HG03469 (cell line): Measurements from ENCODE around the gene ZNF644.

Source experiments
- ATAC-seq: cut with Tn5 transposase; IDR thresholded peaks from one replicate; pipeline ENCODE4 v1.9.1; 2021; ENCODE audit warnings: mild to moderate bottlenecking, moderate library complexity, moderate number of reproducible peaks; ENCODE audit not compliant: unreplicated experiment

The ZNF644 gene

DNA sequence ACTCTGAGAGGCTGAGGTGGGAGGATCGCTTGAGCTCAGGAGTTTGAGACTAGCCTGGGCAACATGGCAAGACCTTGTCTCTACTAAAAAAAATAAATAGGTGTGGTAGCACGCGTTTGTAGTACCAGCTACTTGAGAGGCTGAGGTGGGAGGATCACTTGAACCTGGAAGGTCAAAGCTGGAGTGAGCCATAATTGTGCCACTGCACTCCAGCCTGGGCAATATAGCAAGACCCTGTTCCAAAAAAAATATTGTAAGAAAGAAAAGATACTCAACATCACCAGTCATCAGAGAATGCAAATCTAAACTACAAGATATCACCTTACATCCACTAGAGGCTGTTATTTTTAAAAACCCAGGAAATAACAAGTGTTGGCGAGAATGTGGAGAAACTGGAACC is 32.5 kb downstream of the ZNF644 start:
- no peak for ATAC-seq

DNA sequence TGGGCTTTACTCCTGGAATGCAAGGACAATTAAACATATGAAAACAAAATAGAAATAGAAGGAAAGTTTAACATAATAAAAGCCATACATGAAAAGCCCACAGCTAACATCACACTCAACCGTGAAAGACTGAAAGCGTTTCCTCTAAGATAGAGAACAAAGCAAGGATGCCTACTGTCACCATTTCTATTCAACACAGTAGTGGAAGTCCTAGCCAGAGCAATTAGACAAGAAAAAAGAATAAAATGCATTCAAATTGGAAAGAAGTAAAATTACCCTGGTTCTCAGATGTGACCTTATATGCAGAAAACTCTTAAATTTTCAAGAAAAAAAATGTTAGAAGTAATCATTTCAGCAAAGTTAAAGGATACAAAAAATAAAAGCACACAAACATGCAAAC is 34.0 kb downstream of the ZNF644 start:
- ATAC-seq, result no peak

DNA sequence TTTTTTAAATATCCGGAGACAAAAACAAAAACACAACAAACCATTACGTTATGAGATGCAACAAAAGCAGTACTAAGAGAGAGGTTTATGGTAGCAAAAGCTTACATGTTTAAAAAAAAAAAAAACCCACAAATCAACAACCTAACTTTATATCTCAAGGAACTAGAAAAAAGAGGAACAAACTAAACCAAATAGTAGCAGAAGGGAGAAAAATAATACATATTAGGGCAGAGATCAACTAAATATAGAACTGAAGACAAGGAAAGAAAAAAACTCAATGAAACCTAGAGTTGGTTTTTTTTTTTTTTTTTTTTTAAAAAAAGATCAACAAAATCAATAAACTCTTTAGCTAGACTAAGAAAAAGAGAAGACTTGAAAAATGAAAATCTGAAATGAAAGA is 34.9 kb downstream of the ZNF644 start:
- no peak for ATAC-seq

DNA sequence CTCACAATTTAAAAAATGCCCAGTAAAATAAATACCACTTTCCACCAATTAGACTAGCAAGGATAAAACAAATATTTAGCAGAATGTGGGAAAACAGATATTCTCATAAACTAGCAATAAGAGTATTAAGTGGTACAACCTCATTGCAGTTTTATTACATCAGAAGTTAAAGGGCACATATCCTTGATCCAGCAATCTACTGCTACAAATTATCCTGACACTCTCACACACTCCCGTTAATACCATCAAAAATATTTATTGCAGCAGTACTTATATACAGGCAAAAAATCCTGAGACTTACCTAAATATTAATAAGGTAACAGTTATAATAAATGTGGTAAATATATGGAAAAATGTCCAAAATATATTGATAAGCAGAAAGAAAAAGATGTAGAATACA is 44.3 kb downstream of the ZNF644 start:
- no peak for ATAC-seq

DNA sequence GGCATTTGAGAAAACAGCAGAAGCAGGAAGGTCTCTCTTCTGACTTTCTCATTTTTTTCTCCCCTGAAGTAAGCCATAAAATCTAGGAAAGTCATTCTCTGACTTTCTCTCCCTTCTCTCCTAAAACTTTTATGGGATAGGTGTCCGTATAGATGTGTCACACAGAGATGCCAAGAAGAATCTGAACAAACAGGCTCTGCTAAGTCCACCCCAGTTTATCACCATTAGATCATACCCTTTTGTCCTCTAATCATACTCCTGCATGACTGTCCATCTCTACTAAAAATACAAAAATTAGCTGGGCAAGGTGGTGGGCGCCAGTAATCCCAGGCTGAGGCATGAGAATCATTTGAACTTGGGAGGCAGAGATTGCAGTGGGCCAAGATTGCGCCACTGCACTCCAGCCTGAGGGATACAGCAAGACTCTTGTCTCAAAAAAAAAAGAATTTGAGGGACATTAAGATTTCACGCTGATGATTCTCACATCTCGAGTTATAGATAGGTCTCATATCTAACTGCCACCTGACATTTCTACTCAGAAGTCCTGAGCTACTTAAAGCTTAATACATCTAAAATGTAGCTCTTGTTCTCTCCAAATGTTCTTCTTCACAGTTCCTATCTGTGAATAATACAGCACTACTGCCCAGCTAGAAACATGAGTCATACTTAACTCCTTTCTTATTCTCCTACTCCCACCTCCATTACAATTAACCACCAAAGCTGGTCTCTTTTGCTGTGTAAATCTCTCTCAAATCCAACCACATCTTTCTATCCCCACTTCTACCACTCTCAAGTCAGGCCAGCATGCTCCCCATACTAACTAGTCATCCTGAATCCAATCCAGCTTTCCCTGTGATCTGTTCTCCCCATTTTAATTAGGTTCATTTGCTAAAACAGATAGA is 47.7 kb downstream of the ZNF644 start:
- ATAC-seq, result no peak

DNA sequence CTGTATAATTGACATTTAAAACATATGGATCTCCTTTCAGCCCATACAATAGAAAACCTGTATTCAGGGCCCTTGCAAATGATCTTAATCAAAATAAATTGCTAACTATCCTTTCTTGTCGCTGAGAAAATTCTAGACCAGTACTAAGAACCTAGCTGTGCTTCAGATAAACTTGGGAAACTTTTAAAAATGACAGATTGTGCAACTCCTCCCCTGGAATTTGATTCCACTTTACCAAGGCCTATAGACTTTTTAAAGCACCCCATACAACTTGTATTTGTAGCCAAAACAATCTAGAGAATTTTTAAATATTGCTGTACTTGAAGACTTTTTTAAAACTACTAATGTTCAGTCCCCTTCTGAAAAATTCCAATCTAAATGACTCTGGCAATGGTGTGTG is 51.6 kb downstream of the ZNF644 start:
- ATAC-seq, result no peak

DNA sequence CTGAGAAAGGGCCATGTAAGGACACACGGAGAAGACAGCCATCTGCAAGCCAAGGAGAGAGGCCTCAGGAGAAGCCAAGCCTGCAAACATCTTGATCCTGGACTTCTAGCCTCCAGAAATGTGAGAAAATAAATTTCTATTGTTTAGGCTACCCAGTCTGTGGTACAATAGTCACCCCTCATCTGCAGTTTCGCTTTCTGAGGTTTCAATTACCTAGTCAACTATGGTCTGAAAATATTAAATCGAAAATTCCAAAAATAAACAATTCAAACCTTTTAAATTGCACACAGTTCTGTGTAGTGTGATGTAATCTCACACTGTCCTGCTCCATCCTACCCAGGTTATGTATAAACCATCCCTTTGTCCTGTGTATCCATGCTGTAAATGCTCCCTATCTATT is 52.6 kb downstream of the ZNF644 start:
- ATAC-seq, result no peak

DNA sequence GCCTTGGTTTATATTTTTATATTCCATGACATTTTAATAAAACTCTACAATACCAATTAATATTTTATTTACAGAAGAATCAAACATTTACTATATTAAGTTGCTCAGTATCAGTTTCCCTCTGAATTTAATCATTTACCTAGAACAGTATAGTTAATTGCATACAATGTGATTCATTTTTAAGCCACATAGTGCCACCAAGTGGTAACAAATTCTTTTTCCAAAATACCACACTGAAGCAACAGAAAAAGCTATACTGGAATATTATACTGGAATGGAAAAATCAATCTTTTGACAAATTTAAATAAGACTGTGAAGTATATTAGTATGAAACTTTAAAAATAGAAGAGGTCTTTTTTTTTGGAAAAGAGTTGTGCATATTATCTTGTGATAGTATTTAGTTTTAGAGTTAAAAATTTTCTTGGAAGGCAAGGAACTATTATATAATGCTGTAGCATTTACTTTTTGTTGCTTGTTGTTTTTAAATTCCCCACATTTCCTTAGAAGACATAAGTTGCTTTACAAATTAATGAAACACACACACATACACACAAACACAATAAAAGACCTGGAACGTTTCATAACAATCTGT is 57.3 kb downstream of the ZNF644 start:
- ATAC-seq, result no peak

DNA sequence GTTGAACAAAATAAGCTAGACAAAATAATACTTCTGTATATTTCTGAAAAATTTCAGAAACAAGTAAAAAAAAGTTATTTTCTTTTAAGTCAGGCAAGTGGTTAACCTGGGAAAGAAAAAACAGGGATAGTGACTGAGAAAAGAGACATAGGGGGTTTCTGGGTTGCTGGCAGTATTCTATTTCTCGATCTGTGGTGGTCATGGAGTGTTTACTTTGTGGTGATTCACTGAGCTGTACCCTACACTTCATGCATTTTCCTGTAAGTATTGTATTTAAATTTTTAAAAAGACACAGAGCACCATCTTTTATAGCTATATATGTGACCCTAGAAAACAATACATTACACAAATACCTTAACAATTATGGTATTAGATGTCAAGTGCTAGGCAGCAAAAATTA is 58.2 kb downstream of the ZNF644 start:
- ATAC-seq, result no peak

DNA sequence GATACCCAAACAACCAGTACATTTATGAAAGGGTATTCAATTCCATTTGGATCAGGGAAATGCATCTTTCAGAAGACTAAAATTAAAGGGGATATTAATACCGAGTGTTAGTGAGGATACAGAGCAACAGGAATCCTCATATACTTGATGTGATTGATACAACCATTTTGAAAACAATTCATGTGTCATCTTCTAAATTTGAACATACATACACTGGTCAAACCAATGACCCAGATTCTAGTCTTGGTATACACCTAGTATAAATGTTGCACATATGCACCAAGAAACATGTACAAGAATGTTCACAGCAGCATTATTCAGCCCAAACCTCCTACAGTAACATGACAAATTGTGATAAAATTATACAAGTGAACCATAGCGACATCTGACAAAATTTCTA is 58.6 kb downstream of the ZNF644 start:
- ATAC-seq, result no peak

DNA sequence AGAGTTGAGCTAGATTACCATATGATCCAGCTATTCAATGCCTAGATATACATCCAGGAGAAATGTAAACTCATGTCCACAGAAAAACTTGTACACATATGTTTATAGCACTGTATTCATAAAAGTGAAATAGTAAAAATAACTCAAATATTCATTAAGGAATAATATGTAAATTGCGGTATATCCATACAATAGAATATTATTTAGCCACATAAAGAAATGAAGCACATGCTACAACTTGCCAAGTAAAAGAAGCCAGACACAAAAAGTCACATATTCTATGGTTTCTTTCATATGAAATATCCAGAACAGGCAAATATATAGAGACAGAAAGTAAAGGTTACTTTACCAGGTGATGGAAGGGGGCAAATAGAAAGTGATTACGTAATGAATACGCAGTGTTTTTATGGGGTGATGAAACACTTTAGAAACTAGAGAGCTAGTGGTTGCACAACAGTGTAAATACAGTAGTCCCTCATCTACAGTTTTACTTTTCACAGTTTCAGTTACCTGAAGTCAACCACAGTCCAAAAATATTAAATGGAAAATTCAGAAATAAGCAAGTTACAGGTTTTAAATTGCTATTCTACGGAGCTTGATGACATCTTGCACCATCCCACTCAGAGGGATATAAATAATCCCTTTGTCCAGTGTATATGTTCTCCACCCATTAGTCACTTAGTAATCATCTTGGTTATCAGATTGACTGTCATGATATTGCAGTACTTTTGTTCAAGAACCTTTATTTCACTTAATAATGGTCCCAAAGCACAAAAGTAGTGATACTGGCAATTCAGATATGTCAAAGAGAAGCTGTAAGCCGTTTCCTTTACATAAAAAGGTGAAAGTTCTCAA is 62.3 kb downstream of the ZNF644 start:
- no peak for ATAC-seq

DNA sequence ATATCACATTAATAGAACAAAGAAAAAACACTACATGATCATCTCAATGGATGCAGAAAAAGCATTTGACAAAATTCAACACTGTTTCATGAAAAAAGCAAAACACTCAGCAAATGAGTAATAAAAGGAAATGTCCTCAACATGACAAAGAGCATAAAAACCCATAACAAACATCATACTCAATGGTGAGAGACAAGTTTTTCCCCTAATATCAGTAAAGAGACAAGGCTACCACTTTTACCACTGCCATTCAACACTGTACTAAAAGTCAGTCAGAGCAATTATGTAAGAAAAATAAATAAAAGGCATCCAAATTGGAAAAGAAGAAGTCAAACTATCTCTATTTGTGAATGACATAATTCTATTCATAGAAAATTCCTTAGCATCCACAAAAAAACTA is 64.3 kb downstream of the ZNF644 start:
- ATAC-seq, result no peak

DNA sequence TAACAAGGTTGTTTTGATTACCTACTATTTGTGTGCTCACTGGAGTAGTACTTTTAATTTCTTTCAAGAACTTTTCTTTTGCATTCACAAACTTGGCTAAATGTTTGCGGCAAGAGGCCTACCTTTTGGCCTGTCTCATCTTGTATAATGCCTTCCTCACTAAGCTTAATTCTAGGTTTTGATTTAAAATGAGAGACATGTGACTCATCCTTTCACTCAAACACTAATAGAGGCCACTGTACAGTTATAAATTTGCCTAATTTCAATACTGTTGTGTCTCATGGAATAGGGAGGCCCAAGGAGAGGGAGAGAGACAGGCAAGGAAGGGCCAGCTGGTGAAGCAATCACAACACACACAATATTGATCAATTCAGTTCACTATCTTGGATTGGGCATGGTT is 66.1 kb downstream of the ZNF644 start:
- no peak for ATAC-seq

DNA sequence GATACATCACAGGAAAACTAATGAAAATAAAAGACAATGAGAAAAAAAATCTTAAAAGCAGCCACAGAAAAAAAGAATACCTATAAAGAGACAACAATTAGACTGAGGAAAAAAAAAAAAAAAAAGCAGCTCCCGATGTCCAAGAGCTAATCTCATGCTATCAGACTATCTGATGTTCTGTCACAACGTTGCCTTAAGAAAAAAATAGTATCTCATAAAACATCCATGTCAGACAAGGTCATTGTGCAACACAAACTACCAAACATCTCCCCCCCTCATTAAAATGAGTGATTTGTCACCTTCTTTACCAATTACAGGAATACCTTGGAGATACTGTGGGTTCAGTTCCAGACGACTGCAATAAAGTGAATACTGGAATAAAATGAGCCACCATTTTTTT is 68.9 kb downstream of the ZNF644 start:
- no peak for ATAC-seq

DNA sequence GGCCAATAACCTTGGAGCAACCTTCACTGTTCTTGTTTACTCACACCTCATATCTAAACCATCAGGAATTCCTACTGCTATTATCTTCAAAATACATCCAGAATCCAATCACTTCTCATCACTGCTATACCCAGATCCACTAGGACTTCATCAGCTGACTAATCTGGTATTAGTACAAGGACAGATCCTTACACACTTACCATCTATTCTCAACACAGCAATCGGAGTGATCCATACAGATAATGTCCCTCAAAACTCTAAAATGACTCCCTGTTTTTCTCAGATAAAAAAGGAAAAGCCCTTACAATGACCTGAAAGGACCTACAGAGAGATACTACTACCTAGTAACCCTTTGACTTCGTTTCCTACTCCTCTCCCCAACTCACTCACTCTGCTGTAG is 70.8 kb downstream of the ZNF644 start:
- no peak for ATAC-seq

DNA sequence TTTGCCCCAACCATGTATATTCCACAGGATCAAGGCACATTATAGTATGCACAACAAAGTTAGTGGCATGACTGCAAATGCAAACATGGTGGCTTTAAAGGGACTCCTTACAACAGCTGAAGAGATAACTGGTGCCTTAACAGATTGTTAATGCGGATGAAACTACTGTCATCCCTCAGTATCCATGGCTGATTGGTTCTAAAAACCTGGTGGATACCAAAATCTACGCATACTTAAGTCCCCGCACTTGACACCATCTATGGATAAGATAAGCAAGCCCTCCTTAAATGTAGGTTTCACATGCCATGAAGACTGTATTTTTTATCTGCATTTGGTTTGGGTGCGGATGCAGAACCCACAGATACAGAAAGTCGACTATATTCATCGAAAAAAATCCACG is 73.5 kb downstream of the ZNF644 start:
- no peak for ATAC-seq

DNA sequence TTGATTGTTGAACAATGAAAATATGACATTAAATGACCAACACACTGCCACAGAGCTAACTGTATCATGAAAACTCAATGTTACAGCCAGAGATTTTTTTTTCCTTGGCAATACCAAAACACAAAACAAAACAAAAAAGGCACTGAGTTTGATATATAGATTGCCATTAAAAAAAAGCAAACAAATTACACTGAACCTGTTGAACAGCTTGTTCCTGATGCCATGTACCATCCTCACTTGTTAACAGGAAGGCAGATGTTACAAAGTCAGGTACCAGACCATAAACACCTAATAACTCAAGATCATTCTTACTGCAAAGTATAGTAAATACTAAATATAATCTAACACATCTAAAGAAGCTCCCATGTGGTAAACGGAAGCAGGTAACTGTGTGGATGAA is 75.2 kb downstream of the ZNF644 start:
- no peak for ATAC-seq

DNA sequence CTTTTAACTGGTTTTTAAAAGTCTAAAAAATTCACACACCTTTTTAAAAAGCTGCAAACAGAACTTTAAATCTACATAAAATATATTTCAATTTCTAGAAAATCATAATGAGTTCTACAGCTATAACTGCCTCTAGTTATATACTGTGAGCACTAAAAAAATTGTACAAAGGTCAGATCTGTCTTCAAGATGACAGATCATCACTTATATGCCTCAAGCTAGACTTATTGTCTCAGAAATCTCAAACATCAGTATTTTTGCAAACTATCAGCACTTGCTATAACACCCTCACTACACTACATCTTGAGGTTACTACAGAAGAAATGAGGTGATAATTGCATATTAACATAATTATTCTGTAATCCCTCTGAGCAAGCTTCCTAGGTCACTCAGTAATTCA is 76.5 kb downstream of the ZNF644 start:
- ATAC-seq, result no peak

DNA sequence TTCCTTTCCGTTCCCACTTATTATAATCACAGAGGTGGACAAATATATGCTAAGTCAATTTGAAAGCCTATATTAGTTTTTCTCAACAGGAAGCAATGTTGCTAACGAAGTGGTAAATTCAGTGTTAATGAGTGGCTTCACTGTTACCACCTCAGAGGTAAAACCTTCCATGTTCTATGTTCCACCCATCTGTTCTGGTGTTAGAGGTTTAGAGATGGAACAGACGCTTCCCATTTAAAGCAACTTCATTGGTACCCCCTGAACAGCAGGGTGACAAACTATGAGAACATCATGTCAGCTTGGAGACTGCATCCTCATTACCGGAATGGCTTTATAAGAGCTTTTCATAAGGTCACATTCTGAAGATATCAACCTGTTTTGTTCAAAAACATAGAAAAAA is 77.9 kb downstream of the ZNF644 start:
- ATAC-seq, result no peak

DNA sequence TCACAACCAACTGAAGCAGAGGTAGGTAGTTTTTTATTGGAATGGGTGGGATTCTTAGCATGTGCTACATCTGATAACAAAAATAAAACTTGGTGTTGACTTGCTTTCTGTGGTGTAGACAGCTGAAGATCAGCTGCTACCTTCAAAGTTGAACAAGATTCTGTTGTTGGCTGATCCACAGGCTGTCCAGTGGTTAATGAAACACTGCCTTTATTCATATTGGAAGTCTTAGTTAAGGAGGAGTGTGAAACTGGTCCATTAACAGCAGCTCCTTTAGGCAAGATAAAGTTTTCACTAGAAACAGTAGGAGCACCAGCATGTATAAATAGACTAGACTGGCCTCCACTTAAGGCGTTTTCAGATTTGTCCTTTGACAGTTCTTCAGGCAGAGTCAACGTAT is 81.1 kb downstream of the ZNF644 start:
- no peak for ATAC-seq

DNA sequence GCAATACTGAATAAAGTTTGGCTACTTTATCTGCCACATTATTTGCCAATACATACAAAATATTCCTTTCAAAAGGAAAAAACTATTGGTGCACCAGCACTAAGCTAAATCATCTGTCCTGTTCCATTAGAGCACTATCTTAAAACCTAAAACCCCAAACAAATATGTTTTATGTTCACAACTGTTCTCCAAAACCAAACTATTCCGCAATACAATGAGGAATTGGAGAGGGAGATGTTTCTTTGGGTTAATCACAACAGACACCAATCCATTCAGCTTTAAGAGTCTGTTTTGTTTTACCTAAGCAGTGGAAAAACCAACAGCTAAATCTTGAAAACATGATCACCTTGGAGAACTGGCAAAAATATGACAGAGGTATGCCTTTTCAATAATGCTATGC is 85.1 kb downstream of the ZNF644 start:
- no peak for ATAC-seq

DNA sequence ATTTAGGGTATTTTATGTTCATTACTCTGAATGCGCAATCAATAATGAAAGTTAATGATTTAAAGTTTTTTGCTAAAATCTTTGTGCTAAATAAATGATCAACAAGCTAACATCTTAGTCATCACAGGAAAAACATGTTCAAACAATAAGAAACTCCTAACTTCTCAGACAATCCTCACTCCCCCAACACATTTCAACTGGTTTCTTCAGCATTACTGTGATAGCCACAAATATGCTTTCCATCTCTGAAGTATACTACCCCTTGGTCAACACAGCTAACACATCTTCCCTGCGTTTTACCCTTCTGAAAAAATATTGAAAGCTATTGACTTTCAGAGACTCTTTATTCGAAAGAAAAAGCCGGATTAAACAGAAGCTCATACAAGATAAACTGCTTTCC is 85.8 kb downstream of the ZNF644 start:
- ATAC-seq, result no peak
